HepG2 (cell line): ENCODE results near the gene SETD7. TPM values are rescaled to one million over a fixed set of nuclear protein-coding genes. Genes with fewer than 3 reads are reported as not detected.

Experiments used
- ATAC-seq: fragments of 200-7000 bp; cut with Tn5 transposase; 3 replicates; pipeline ENCODE4 v1.9.1; 2020; ENCODE audit warnings: mild to moderate bottlenecking, moderate library complexity
- BruUV-seq: library from RNA; stranded (reverse); fragments of 400-500 nt; replicated peaks from 2 replicates; lab custom pipeline; 2021; lab: Mats Ljungman, UMichigan
- CTCF ChIA-PET: fragments of 300-600 bp; formaldehyde crosslinking; extraction: SDS; loops from one replicate; lab custom pipeline; 2021; ENCODE audit warnings: low total read pairs, inconsistent platforms, low intra/inter-chr PET ratio; lab: Yijun Ruan, JAX
- POLR2A ChIA-PET: fragments of 350-600 bp; sonication (Branson Sonifier 250); formaldehyde crosslinking; loops from one replicate; lab custom pipeline; 2020; ENCODE audit warnings: antibody characterized with exemption, inconsistent platforms; lab: Yijun Ruan, JAX
- DNase-seq: peaks from one replicate; pipeline ENCODE4 v3.0.0-alpha.2; 2015; ENCODE audit warnings: low spot score
- FAIRE-seq: peaks from 3 replicates; lab custom pipeline; 2011; peaks lifted over from hg19 to GRCh38; lab: Jason Lieb, UNC
- H2AFZ ChIP-seq: one replicate; pipeline ENCODE4 v1.6.1; 2011; ENCODE audit warnings: low read length, inconsistent platforms
- H3K27ac ChIP-seq: fragments of 300-600 bp; 3 replicates; pipeline ENCODE4 v1.8.0; 2011; ENCODE audit warnings: mixed run types, mild to moderate bottlenecking, mixed read lengths, low read length, inconsistent platforms; ENCODE audit not compliant: insufficient read depth; ENCODE audit errors: extremely low read length
- H3K27me3 ChIP-seq, 2 experiments: fragments of 200-600 bp in 1 of 2; 2 replicates in 1 of 2; 3 replicates in 1 of 2; pipeline versions ENCODE4 v1.6.0 to v1.8.0; 2011; ENCODE audit warnings: low read length in 2 of 2, mild to moderate bottlenecking in 2 of 2, moderate library complexity in 2 of 2, inconsistent platforms in 1 of 2; ENCODE audit not compliant: insufficient read depth in 2 of 2, control insufficient read depth in 1 of 2
- H3K36me3 ChIP-seq, 2 experiments: fragments of 200-600 bp in 1 of 2; replicated peaks in 1 of 2; 2 replicates in 1 of 2; 3 replicates in 1 of 2; pipeline versions ENCODE4 v1.5.1 to v1.8.0; 2011; ENCODE audit warnings: low read length in 2 of 2, inconsistent platforms in 1 of 2; ENCODE audit not compliant: insufficient read depth in 2 of 2, control insufficient read depth in 1 of 2
- H3K4me1 ChIP-seq: 2 replicates; pipeline ENCODE4 v1.5.1; 2012; ENCODE audit warnings: low read length, inconsistent platforms; ENCODE audit not compliant: insufficient read depth
- H3K4me2 ChIP-seq: 2 replicates; pipeline ENCODE4 v1.6.0; 2011; ENCODE audit warnings: low read depth, low read length, inconsistent platforms
- H3K4me3 ChIP-seq, 3 experiments: fragments of 200-600 bp in 1 of 3; sonication (generic), shearing (Covaris generic) in 1 of 3; replicated peaks in 1 of 3; 2 replicates each; pipeline ENCODE4 v1.5.1; 2011 to 2016; ENCODE audit warnings: low read length in 3 of 3, inconsistent platforms in 2 of 3, low read depth in 2 of 3, mild to moderate bottlenecking in 2 of 3, control low read depth in 1 of 3, mixed read lengths in 1 of 3; ENCODE audit not compliant: insufficient read depth in 1 of 3
- H3K79me2 ChIP-seq: one replicate; pipeline ENCODE4 v1.6.1; 2011; ENCODE audit warnings: low read length, inconsistent platforms; ENCODE audit not compliant: insufficient read depth
- H3K9ac ChIP-seq: 2 replicates; pipeline ENCODE4 v1.6.0; 2011; ENCODE audit warnings: mild to moderate bottlenecking, low read depth, low read length, inconsistent platforms; ENCODE audit not compliant: insufficient read depth
- H3K9me3 ChIP-seq: 2 replicates; pipeline ENCODE4 v1.5.1; 2012; ENCODE audit warnings: mild to moderate bottlenecking, low read length
- H4K20me1 ChIP-seq: 2 replicates; pipeline ENCODE4 v1.6.0; 2011; ENCODE audit warnings: inconsistent platforms, mild to moderate bottlenecking, low read length, moderate library complexity; ENCODE audit not compliant: insufficient read depth
- AHDC1 ChIP-seq: sonication (generic); formaldehyde crosslinking; IDR thresholded peaks from 2 replicates; pipeline ENCODE4 v1.5.1; 2020; ENCODE audit warnings: mild to moderate bottlenecking, missing genetic modification reagents, borderline replicate concordance
- BCL3 ChIP-seq: sonication (generic); formaldehyde crosslinking; IDR thresholded peaks from 2 replicates; pipeline ENCODE4 v1.5.1; 2020; ENCODE audit warnings: mild to moderate bottlenecking, missing genetic modification reagents, moderate library complexity
- ZFP36 ChIP-seq: fragments of 150-350 bp; IDR thresholded peaks from 2 replicates; pipeline ENCODE4 v1.6.1; 2018; ENCODE audit warnings: borderline replicate concordance, low read length, low read depth; ENCODE audit not compliant: partially characterized antibody
- ZKSCAN5 ChIP-seq: sonication (generic); formaldehyde crosslinking; IDR thresholded peaks from 2 replicates; pipeline ENCODE4 v1.5.1; 2020; ENCODE audit warnings: mild to moderate bottlenecking, missing genetic modification reagents
- ZNF34 ChIP-seq: sonication (generic); formaldehyde crosslinking; IDR thresholded peaks from 2 replicates; pipeline ENCODE4 v1.4.0; 2020; ENCODE audit warnings: mild to moderate bottlenecking, missing genetic modification reagents, borderline replicate concordance
- WGBS: methylation state at CpG from one replicate; pipeline ENCODE4 v1.1.6; 2017; ENCODE audit warnings: low lambda C conversion rate; 5-methylcytosine and 5-hydroxymethylcytosine counted together
- in situ Hi-C: cut with HindIII; loops from 2 replicates; pipeline ENCODE4 v1.10.0; 2017; ENCODE audit warnings: low pct_unique_long_range_greater_than_20kb; ENCODE audit not compliant: extremely low pct_ligation_motif_present
- intact Hi-C: fragments of 100-400 bp; cut with micrococcal nuclease; formaldehyde crosslinking; loops from one replicate; pipeline ENCODE4 v1.10.0; 2022; ENCODE audit not compliant: unreplicated experiment
- polyA plus RNA-seq, 8 experiments: library from polyadenylated mRNA; depleted of rRNA in 3 of 8; stranded (reverse) in 7 of 8; unstranded in 1 of 8; fragments of >200 nt; fragmentation: Illumina TruSeq in 4 of 8; extraction: Trizol in 4 of 8; gene quantifications; 2 replicates each; pipeline versions ENCODE4 v1.2.1 to v1.2.3, GENCODE V29; 2011 to 2016; ENCODE audit warnings: low read depth in 4 of 8, missing spikeins in 1 of 8, mixed read lengths in 1 of 8; ENCODE audit not compliant: insufficient read depth in 1 of 8
- total RNA-seq, 5 experiments: library from RNA; depleted of rRNA; stranded (reverse); fragments of >200 nt; fragmentation: Illumina TruSeq; extraction: Trizol; gene quantifications; 2 replicates each; pipeline ENCODE4 v1.2.3, GENCODE V29; 2016; ENCODE audit warnings: low read depth in 1 of 5

Gene SETD7
- total and polyA plus RNA-seq, 2 of the 13 experiments (the other 11 are each of a cell fraction or from before 2014, with no cell fraction given), result 0.08 to 0.22 TPM

DNA sequence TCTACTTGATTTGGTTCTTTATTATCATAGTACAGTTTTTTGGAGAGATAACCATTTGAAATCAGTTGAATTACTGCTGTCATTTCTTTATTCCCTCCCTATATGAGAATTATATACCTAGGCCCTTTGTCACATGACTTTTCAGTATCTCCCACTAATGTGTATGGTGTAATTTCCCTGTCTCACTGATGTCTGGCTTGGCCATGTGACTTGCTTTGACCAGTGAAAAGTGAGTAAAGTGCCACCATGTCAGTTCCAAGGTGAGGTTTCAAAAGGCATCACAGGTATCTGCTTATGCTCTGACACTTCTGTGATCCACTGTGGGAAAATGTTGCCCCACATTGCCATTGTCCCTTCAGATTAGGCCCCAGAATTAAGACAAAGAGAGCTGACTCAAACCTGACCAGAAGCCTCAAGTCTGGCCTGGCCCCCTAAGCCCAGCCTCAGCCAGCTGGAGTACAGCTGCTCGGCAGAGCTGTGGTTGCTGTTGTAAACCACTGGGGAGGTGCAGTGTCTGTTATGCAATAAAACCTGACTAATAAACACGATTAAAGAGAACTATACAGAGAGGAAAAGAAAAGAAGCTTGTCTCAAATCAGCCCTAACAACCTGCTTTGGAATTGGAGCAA lies 27.5 kb downstream of the SETD7 start:
- no peak overlapping the region for H3K4me2 ChIP-seq
- TF ChIP-seq ZFP36 (no peak), BCL3 (no peak), AHDC1 (CRISPR knock-in tag) (no peak), ZNF34 (CRISPR knock-in tag) (no peak), ZKSCAN5 (CRISPR knock-in tag) (no peak)
- no peak for DNase-seq
- in situ Hi-C loops (no loop called here), intact Hi-C loops (no loop called here)
- POLR2A ChIA-PET, result no interaction called here
- H3K79me2 ChIP-seq, result no peaks in the 10 kb centered on the region
- no TSS peak for BruUV-seq
- CTCF ChIA-PET, result no interaction called here
- no peak overlapping the region for H3K27ac ChIP-seq
- FAIRE-seq, result no peak
- no peak overlapping the region for H3K9ac ChIP-seq
- ATAC-seq, result 0 out of 3 replicates have a peak, but pooled peaks have one; percentile 25
- no peak overlapping the region for H3K4me3 ChIP-seq
- peaks cover 2% of the 10 kb centered on the region; the same call in 1 of the 2 replicates for H4K20me1 ChIP-seq
- no peaks in the 10 kb centered on the region for H3K9me3 ChIP-seq
- WGBS, result 0% methylated on average over 2 of the region's 2 CpGs
- no peaks in the 10 kb centered on the region for H3K4me1 ChIP-seq
- no peaks in the 10 kb centered on the region for H3K36me3 ChIP-seq
- no peak overlapping the region for H2AFZ ChIP-seq
- no peaks in the 10 kb centered on the region for H3K27me3 ChIP-seq
